ENCODE data around the gene RAP1B. TPM values are rescaled to one million over a fixed set of nuclear protein-coding genes. Genes with fewer than 3 reads are reported as not detected.
"Not testable (repeated sequence)": the region's sequence is repeated elsewhere in the genome, so short reads cannot be mapped to it uniquely, and the experiment has no call there.

RAP1B gene
- total RNA-seq, 1 experiment from 2014 or later = 94.7 TPM

GRCh38 chr12:68623059-68623458 is 12.4 kb downstream of the RAP1B start:
- Histone ChIP-seq H3K27me3 (no peaks in the 10 kb centered on the region), H3K36me3 (peaks cover 54% of the 10 kb centered on the region), H3K4me3 (no peak overlapping the region), H3K9me3 (peaks cover 6% of the 10 kb centered on the region; the same call in 1 of the 2 replicates)
- DNase-seq = no peak

GRCh38 chr12:68623984-68624383 is 13.3 kb downstream of the RAP1B start:
- H3K4me3 ChIP-seq = no peak overlapping the region
- peaks cover 48% of the 10 kb centered on the region for H3K36me3 ChIP-seq
- peak; percentile 39 for DNase-seq
- H3K9me3 ChIP-seq = peaks cover 6% of the 10 kb centered on the region; the same call in 1 of the 2 replicates
- H3K27me3 ChIP-seq = no peaks in the 10 kb centered on the region

- no peak overlapping the region for H3K4me3 ChIP-seq
- peaks cover 6% of the 10 kb centered on the region; the same call in 1 of the 2 replicates for H3K9me3 ChIP-seq
- H3K27me3 ChIP-seq = no peaks in the 10 kb centered on the region
- no peak for DNase-seq
- peaks cover 48% of the 10 kb centered on the region for H3K36me3 ChIP-seq
Observed at GRCh38 chr12:68624933-68625332, 14.2 kb downstream of the RAP1B start.

DNA sequence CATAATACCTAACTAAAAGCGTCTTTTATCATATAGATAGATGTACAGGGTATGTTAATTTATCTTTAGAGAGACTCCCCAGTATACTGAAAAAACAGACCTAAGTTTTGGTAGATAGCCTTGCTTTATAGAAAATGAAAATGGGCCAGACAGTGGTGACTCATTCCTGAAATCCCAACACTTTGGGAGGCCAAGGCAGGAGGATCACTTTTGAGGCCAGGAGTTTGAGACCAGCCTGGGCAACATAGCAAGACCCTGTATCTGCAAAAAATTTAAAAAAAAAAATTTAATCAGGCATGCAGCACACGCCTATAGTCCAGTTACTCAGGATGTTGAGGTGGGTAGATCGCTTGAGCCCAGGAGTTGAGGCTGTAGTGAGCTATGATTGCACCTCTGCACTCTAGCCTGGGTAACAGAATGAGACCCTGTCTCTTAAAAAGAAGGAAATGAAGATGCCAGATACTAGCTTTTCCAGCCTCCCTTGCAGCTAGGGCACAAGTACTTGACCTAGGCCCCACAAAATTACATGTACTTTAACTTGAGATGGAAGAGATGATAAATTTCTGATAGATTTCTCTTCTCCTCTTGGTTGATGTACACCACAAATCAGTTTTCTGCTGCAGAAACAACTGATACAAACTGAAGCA is 17.1 kb downstream of the RAP1B start:
- no peak for DNase-seq
- H3K9me3 ChIP-seq = peaks cover 6% of the 10 kb centered on the region; the same call in 1 of the 2 replicates
- peaks cover 44% of the 10 kb centered on the region for H3K36me3 ChIP-seq
- H3K4me3 ChIP-seq = no peak overlapping the region
- no peaks in the 10 kb centered on the region for H3K27me3 ChIP-seq

DNA sequence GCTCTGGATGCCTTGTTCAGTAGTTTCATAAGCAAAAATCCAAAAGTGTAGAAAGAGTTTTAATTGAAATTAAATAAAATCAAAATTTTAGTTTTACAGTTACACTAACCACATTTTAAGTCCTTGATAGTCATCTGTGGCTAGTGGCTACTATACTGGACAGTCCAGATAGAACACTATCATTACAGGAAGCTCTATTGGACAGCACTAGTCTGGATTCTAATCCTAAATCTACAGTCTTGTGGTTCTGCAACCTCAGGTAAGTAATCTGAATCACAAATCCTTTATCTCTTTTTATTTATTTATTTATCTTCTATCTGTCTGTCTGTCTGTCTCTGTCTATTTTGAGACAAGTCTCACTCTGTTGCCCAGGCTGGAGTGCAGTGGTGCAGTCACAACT is 18.0 kb downstream of the RAP1B start:
- no peak for DNase-seq
- Histone ChIP-seq H3K27me3 (no peaks in the 10 kb centered on the region), H3K9me3 (no peaks in the 10 kb centered on the region), H3K4me3 (no peak overlapping the region), H3K36me3 (peaks cover 35% of the 10 kb centered on the region)

DNA sequence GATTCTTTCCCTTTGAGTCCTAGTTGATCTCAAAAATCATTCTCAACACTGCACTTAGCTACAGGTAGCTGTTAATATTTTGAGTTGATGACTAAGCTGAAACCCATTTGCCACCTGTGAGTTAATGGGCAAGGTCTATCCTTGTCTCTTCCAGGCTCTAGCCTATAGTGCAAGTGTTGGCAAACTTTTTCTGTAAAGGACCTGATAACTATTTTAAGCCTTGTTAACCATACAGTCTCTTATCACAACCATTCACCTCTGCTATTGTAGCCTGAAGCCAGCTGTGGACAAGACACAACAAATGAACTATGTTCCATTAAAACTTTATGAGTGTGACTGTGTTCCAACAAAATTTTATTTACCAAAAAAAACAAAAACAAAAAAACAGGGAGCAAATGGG is 19.4 kb downstream of the RAP1B start:
- Histone ChIP-seq H3K36me3 (peaks cover 26% of the 10 kb centered on the region), H3K4me3 (no peak overlapping the region), H3K27me3 (no peaks in the 10 kb centered on the region), H3K9me3 (no peaks in the 10 kb centered on the region)
- DNase-seq = no peak

- DNase-seq = no peak
- no peak overlapping the region for H3K4me3 ChIP-seq
- H3K9me3 ChIP-seq = no peaks in the 10 kb centered on the region
- peaks cover 21% of the 10 kb centered on the region for H3K36me3 ChIP-seq
- no peaks in the 10 kb centered on the region for H3K27me3 ChIP-seq
Observed at GRCh38 chr12:68630598-68630997, 19.9 kb downstream of the RAP1B start.

GRCh38 chr12:68631227-68631626 is 20.5 kb downstream of the RAP1B start:
- DNase-seq = no peak
- no peak overlapping the region for H3K4me3 ChIP-seq
- H3K36me3 ChIP-seq = peaks cover 16% of the 10 kb centered on the region
- H3K27me3 ChIP-seq = no peaks in the 10 kb centered on the region
- H3K9me3 ChIP-seq = no peaks in the 10 kb centered on the region

DNA sequence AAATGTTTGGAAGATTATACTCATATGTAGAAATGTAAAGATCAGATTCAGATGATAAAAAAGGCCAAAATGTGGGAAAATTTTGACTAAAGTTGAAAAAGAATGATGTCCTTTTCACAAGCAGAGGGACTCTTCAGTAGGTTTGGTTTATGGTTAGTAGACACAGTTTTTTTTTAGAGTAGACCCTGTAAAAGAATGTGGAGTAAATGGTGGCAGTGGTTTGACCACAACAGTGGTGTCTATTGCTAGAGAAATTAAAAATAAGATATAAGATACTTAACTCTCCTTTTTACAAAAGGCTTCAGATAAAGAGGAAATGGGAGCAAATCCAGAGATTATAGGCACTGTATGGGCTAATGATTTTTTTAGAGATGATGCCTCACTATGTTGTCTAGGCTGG is 21.8 kb downstream of the RAP1B start:
- Histone ChIP-seq H3K27me3 (no peaks in the 10 kb centered on the region), H3K36me3 (peaks cover 6% of the 10 kb centered on the region), H3K4me3 (no peak overlapping the region), H3K9me3 (no peaks in the 10 kb centered on the region)
- no peak for DNase-seq

- Histone ChIP-seq H3K27me3 (no peaks in the 10 kb centered on the region), H3K9me3 (no peaks in the 10 kb centered on the region), H3K36me3 (no peaks in the 10 kb centered on the region), H3K4me3 (no peak overlapping the region)
- no peak for DNase-seq
Observed at GRCh38 chr12:68633614-68634558, 23.2 kb downstream of the RAP1B start.

DNA sequence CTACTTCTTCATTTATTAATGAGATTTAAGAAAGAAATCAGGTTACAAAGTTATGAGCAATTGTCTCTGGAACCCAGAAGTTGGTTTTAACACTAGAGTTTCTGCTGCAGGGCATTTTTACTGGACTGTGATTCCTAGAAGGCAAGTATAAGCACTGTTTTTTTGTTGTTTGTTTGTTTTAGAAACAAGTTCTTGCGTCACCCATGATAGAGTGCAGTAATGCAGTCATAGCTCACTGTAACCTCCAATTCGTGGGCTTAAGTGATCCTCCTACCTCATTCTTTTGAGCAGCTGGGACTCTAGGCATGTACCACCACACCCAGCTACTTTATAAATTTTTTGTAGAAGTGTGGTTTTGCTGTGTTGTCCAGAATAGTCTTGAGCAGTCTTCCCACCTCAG is 25.6 kb downstream of the RAP1B start:
- no peak overlapping the region for H3K4me3 ChIP-seq
- peak; percentile 17 for DNase-seq
- H3K27me3 ChIP-seq = no peaks in the 10 kb centered on the region
- no peaks in the 10 kb centered on the region for H3K36me3 ChIP-seq
- no peaks in the 10 kb centered on the region for H3K9me3 ChIP-seq

GRCh38 chr12:68637439-68637838 is 26.7 kb downstream of the RAP1B start:
- not testable (repeated sequence) for DNase-seq, H3K4me3 ChIP-seq, H3K27me3 ChIP-seq, H3K36me3 ChIP-seq, H3K9me3 ChIP-seq

DNA sequence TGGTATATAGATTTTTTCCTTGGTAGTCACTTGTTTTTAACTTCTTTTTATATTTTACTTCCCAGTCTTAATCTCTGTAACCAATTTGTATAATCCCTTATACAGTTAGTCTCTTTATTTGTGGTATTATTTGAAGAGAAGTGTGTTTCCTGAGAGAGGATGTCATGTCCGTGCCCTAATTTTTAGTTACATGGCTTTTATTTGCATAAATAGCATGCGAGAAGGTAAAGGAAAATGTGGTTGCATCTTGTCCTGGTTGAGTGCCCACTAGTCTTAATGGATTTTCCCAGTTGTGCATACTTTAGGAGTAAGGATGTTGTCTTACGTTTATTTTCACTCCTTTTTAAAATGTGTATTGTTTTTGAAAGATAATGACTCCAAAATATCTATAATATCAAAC is 27.5 kb downstream of the RAP1B start:
- no peaks in the 10 kb centered on the region; the same call in none of the 2 replicates for H3K36me3 ChIP-seq
- DNase-seq = no peak
- H3K4me3 ChIP-seq = no peak overlapping the region
- H3K27me3 ChIP-seq = no peaks in the 10 kb centered on the region
- H3K9me3 ChIP-seq = no peaks in the 10 kb centered on the region

DNA sequence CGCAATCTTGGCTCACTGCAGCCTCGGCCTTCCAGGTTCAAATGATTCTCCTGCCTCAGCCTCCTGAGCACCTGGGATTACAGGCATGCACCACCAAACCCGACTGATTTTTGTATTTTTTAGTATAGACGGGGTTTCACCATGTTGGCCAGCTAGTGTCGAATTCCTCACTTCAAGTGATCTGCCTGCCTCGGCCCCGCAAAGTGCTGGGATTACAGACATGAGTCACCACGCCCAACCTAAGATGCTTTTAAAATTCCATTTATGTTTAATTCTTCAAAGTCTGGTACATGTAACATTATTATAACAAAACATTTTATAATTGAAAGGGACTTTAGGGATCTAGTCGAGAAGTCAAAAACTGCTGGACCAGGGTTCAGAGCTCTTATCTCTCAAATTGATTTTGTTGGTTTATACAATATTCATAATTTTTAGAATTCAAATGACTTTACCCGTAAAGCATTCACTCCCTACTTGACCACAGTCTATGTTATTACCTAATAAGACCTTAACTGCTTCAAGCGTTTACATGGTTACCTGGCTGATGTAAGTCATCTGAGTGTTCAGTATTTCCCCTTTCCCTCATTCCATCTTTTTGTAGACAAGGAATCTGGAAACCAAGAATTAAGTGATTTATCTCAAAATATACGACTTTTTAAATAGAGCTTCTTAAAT is 28.2 kb downstream of the RAP1B start:
- Histone ChIP-seq H3K4me3 (no peak overlapping the region), H3K9me3 (no peaks in the 10 kb centered on the region), H3K27me3 (no peaks in the 10 kb centered on the region), H3K36me3 (no peaks in the 10 kb centered on the region; the same call in none of the 2 replicates)
- no peak for DNase-seq

- Histone ChIP-seq H3K36me3 (no peaks in the 10 kb centered on the region; the same call in none of the 2 replicates), H3K27me3 (no peaks in the 10 kb centered on the region), H3K9me3 (no peaks in the 10 kb centered on the region), H3K4me3 (no peak overlapping the region)
- no peak for DNase-seq
Observed at GRCh38 chr12:68639396-68639767, 28.7 kb downstream of the RAP1B start.

- Histone ChIP-seq H3K9me3 (no peaks in the 10 kb centered on the region), H3K4me3 (no peak overlapping the region)
- DNase-seq = no peak
Observed at GRCh38 chr12:68641138-68641537, 30.4 kb downstream of the RAP1B start.

GRCh38 chr12:68646484-68646883 is 35.8 kb downstream of the RAP1B start:
- Histone ChIP-seq H3K4me3 (no peak overlapping the region), H3K36me3 (peaks cover 9% of the 10 kb centered on the region), H3K9me3 (no peaks in the 10 kb centered on the region), H3K27me3 (no peaks in the 10 kb centered on the region)
- DNase-seq = no peak

More at GRCh38 chr12:68641138-68641537, 30.4 kb downstream of the RAP1B start:
- Histone ChIP-seq H3K27me3 (no peaks in the 10 kb centered on the region), H3K36me3 (no peaks in the 10 kb centered on the region; the same call in none of the 2 replicates)
